ENCODE data around the gene PRR3. TPM values are rescaled to one million over a fixed set of nuclear protein-coding genes. Genes with fewer than 3 reads are reported as not detected.

PRR3 gene
- total and polyA plus RNA-seq, 2 of the 4 experiments (the other 2 are of a cell fraction): 7.2 to 17.3 TPM

GRCh38 chr6:30611150-30611855, 54.2 kb downstream of the PRR3 start:
- no peak overlapping the region for H2AFZ ChIP-seq (replicated peaks; ENCODE audit: low read length, poor library complexity)
- no peaks in the 10 kb centered on the region for H3K9me3 ChIP-seq (ENCODE audit: control insufficient read depth, insufficient read depth, low read length)
- CTCF ChIA-PET: interaction anchor here (0.6 to 1.8 kb wide), 3 partner anchors 11 to 61 kb away, joined by 3 to 6 read pairs (median 3); partner anchors contain the start of gene DHX16
- H2BK15ac ChIP-seq (ENCODE audit: low read depth, low read length): no peak overlapping the region
- intact Hi-C loops (cut with micrococcal nuclease) (no loop called here), in situ Hi-C loops (cut with MboI; ENCODE audit: low sequenced_read_pairs) (no loop called here), dilution Hi-C loops (cut with HindIII; ENCODE audit: low sequenced_read_pairs, unreplicated experiment) (no loop called here)
- peaks cover 10% of the 10 kb centered on the region; the same call in 1 of the 2 replicates for H3K9me1 ChIP-seq (ENCODE audit: insufficient read depth, low read length)
- TF ChIP-seq CEBPB (IDR thresholded peaks at IDR 0.05; ENCODE audit: low read depth, low read length) (no peak), MAZ (IDR thresholded peaks at IDR 0.05; ENCODE audit: borderline replicate concordance, low read depth, low read length) (no peak), CHD1 (IDR thresholded peaks at IDR 0.05; ENCODE audit: low read depth, low read length) (no peak), RCOR1 (IDR thresholded peaks at IDR 0.05; ENCODE audit: insufficient replicate concordance, low read length) (no peak), MXI1 (IDR thresholded peaks at IDR 0.05; ENCODE audit: borderline replicate concordance, low read depth, low read length) (no peak), RAD21 (IDR thresholded peaks at IDR 0.05; ENCODE audit: low read length) (no peak), SMC3 (IDR thresholded peaks at IDR 0.05; ENCODE audit: low read depth, low read length) (no peak), CTCF (conservative IDR thresholded peaks at IDR 0.05; ENCODE audit: low read depth, low read length) (no peak), BHLHE40 (IDR thresholded peaks at IDR 0.05; ENCODE audit: low read depth, low read length) (no peak), FOS (IDR thresholded peaks at IDR 0.05; ENCODE audit: low read depth, low read length) (no peak), USF2 (IDR thresholded peaks at IDR 0.05; ENCODE audit: low read depth, low read length) (no peak), MAFK (IDR thresholded peaks at IDR 0.05; ENCODE audit: low read depth, low read length) (no peak), ELK1 (IDR thresholded peaks at IDR 0.05; ENCODE audit: borderline replicate concordance, low read depth, low read length) (no peak), POLR2A (IDR thresholded peaks at IDR 0.05; ENCODE audit: low read depth, low read length) (no peak), RFX5 (IDR thresholded peaks at IDR 0.05; ENCODE audit: low read depth, low read length) (no peak)
- no peak overlapping the region for H2BK120ac ChIP-seq (ENCODE audit: low read depth, low read length)
- H3K79me1 ChIP-seq (ENCODE audit: low read depth in 1 of 2, low read length in 2 of 2): peaks cover 38 to 59% of the 10 kb centered on the region in 2 experiments
- H3K4me3 ChIP-seq (ENCODE audit: insufficient read depth, low read depth, low read length): no peak overlapping the region
- POLR2A ChIA-PET (ENCODE audit: unreplicated experiment): interaction anchor here (0.5 kb wide), 1 partner anchor 35 kb away, joined by 4 read pairs; no protein-coding TSS in a partner anchor
- H3K4ac ChIP-seq (ENCODE audit: low read depth, low read length): no peak overlapping the region
- H3K23ac ChIP-seq (ENCODE audit: low read depth, low read length): no peak overlapping the region
- peaks cover 35% of the 10 kb centered on the region for H3K36me3 ChIP-seq (ENCODE audit: control insufficient read depth, insufficient read depth, low read length)
- H2AK9ac ChIP-seq (replicated peaks; ENCODE audit: low read depth, low read length, poor library complexity): no peak overlapping the region
- H3K18ac ChIP-seq (ENCODE audit: low read depth, low read length): no peak overlapping the region
- H2BK5ac ChIP-seq (ENCODE audit: low read depth, low read length, poor library complexity, severe bottlenecking): no peak overlapping the region
- DNase-seq: no peak
- H2AK5ac ChIP-seq (ENCODE audit: low read depth, low read length): no peak overlapping the region
- no peaks in the 10 kb centered on the region for H3K27me3 ChIP-seq (ENCODE audit: control insufficient read depth, insufficient read depth, low read length)
- peaks cover 58% of the 10 kb centered on the region for H4K20me1 ChIP-seq (ENCODE audit: insufficient read depth, low read length)
- no peak overlapping the region for H3K9ac ChIP-seq (ENCODE audit: low read depth, low read length)
- H2BK20ac ChIP-seq (ENCODE audit: low read depth, low read length): no peak overlapping the region
- 100% methylated on average over 1 of the region's 9 CpGs; no CpG with 5 or more reads in 1 of the 2 experiments for WGBS, 2 experiments (ENCODE audit: extremely low coverage in 2 of 2, insufficient read length in 1 of 2)
- no peak overlapping the region for H3K27ac ChIP-seq (ENCODE audit: insufficient read depth, low read length)
- no TSS peak for BruUV-seq (replicated peaks)
- H4K5ac ChIP-seq (ENCODE audit: low read depth, low read length): no peak overlapping the region
- H3K14ac ChIP-seq (replicated peaks; ENCODE audit: low read depth, low read length): no peak overlapping the region
- no peak for ATAC-seq (ENCODE audit: low read depth)
- no peak overlapping the region for H4K91ac ChIP-seq (ENCODE audit: insufficient read depth, low read depth, low read length)
- H4K8ac ChIP-seq (ENCODE audit: low read depth in 2 of 2, low read length in 2 of 2): no peak overlapping the region
- no peak overlapping the region for H3K4me2 ChIP-seq (ENCODE audit: low read depth, low read length)
- H3K4me1 ChIP-seq (ENCODE audit: control insufficient read depth, insufficient read depth, low read length): peaks cover 6% of the 10 kb centered on the region
- no peak overlapping the region for H3K56ac ChIP-seq (ENCODE audit: extremely low read depth, insufficient read depth, low read length)
